HepG2 (cell line): ENCODE data around the gene ABCB4. TPM values are rescaled to one million over a fixed set of nuclear protein-coding genes. Genes with fewer than 3 reads are reported as not detected.

Experiments
- ATAC-seq: fragments of 200-7000 bp; cut with Tn5 transposase; 3 replicates; pipeline ENCODE4 v1.9.1; 2020; ENCODE audit warnings: mild to moderate bottlenecking, moderate library complexity
- BruUV-seq: library from RNA; stranded (reverse); fragments of 400-500 nt; replicated peaks from 2 replicates; lab custom pipeline; 2021; lab: Mats Ljungman, UMichigan
- CTCF ChIA-PET: fragments of 300-600 bp; formaldehyde crosslinking; extraction: SDS; loops from one replicate; lab custom pipeline; 2021; ENCODE audit warnings: low total read pairs, inconsistent platforms, low intra/inter-chr PET ratio; lab: Yijun Ruan, JAX
- POLR2A ChIA-PET: fragments of 350-600 bp; sonication (Branson Sonifier 250); formaldehyde crosslinking; loops from one replicate; lab custom pipeline; 2020; ENCODE audit warnings: antibody characterized with exemption, inconsistent platforms; lab: Yijun Ruan, JAX
- DNase-seq: peaks from one replicate; pipeline ENCODE4 v3.0.0-alpha.2; 2015; ENCODE audit warnings: low spot score
- FAIRE-seq: peaks from 3 replicates; lab custom pipeline; 2011; peaks lifted over from hg19 to GRCh38; lab: Jason Lieb, UNC
- H2AFZ ChIP-seq: one replicate; pipeline ENCODE4 v1.6.1; 2011; ENCODE audit warnings: low read length, inconsistent platforms
- H3K27ac ChIP-seq: fragments of 300-600 bp; 3 replicates; pipeline ENCODE4 v1.8.0; 2011; ENCODE audit warnings: mixed run types, mild to moderate bottlenecking, mixed read lengths, low read length, inconsistent platforms; ENCODE audit not compliant: insufficient read depth; ENCODE audit errors: extremely low read length
- H3K27me3 ChIP-seq, 2 experiments: fragments of 200-600 bp in 1 of 2; 2 replicates in 1 of 2; 3 replicates in 1 of 2; pipeline versions ENCODE4 v1.6.0 to v1.8.0; 2011; ENCODE audit warnings: low read length in 2 of 2, mild to moderate bottlenecking in 2 of 2, moderate library complexity in 2 of 2, inconsistent platforms in 1 of 2; ENCODE audit not compliant: insufficient read depth in 2 of 2, control insufficient read depth in 1 of 2
- H3K36me3 ChIP-seq, 2 experiments: fragments of 200-600 bp in 1 of 2; replicated peaks in 1 of 2; 2 replicates in 1 of 2; 3 replicates in 1 of 2; pipeline versions ENCODE4 v1.5.1 to v1.8.0; 2011; ENCODE audit warnings: low read length in 2 of 2, inconsistent platforms in 1 of 2; ENCODE audit not compliant: insufficient read depth in 2 of 2, control insufficient read depth in 1 of 2
- H3K4me1 ChIP-seq: 2 replicates; pipeline ENCODE4 v1.5.1; 2012; ENCODE audit warnings: low read length, inconsistent platforms; ENCODE audit not compliant: insufficient read depth
- H3K4me2 ChIP-seq: 2 replicates; pipeline ENCODE4 v1.6.0; 2011; ENCODE audit warnings: low read depth, low read length, inconsistent platforms
- H3K4me3 ChIP-seq, 3 experiments: fragments of 200-600 bp in 1 of 3; sonication (generic), shearing (Covaris generic) in 1 of 3; replicated peaks in 1 of 3; 2 replicates each; pipeline ENCODE4 v1.5.1; 2011 to 2016; ENCODE audit warnings: low read length in 3 of 3, inconsistent platforms in 2 of 3, low read depth in 2 of 3, mild to moderate bottlenecking in 2 of 3, control low read depth in 1 of 3, mixed read lengths in 1 of 3; ENCODE audit not compliant: insufficient read depth in 1 of 3
- H3K79me2 ChIP-seq: one replicate; pipeline ENCODE4 v1.6.1; 2011; ENCODE audit warnings: low read length, inconsistent platforms; ENCODE audit not compliant: insufficient read depth
- H3K9ac ChIP-seq: 2 replicates; pipeline ENCODE4 v1.6.0; 2011; ENCODE audit warnings: mild to moderate bottlenecking, low read depth, low read length, inconsistent platforms; ENCODE audit not compliant: insufficient read depth
- H3K9me3 ChIP-seq: 2 replicates; pipeline ENCODE4 v1.5.1; 2012; ENCODE audit warnings: mild to moderate bottlenecking, low read length
- H4K20me1 ChIP-seq: 2 replicates; pipeline ENCODE4 v1.6.0; 2011; ENCODE audit warnings: inconsistent platforms, mild to moderate bottlenecking, low read length, moderate library complexity; ENCODE audit not compliant: insufficient read depth
- MAFK ChIP-seq, 2 experiments: IDR thresholded peaks in 1 of 2; conservative IDR thresholded peaks in 1 of 2; 2 replicates each; pipeline ENCODE4 v1.6.1; 2011; ENCODE audit warnings: improper control_type of control experiment in 2 of 2, low read length in 2 of 2
- NFE2 ChIP-seq: sonication (generic); formaldehyde crosslinking; IDR thresholded peaks from 2 replicates; pipeline ENCODE4 v1.4.0; 2020; ENCODE audit warnings: missing genetic modification reagents
- NFE2L2 ChIP-seq: fragments of 150-350 bp; IDR thresholded peaks from 2 replicates; pipeline ENCODE4 v1.6.1; 2014; ENCODE audit warnings: low read length
- SNAI1 ChIP-seq: sonication (generic); formaldehyde crosslinking; IDR thresholded peaks from 2 replicates; pipeline ENCODE4 v1.5.0; 2020; ENCODE audit warnings: mild to moderate bottlenecking, missing genetic modification reagents, borderline replicate concordance
- ZBTB3 ChIP-seq: sonication (generic); formaldehyde crosslinking; IDR thresholded peaks from 2 replicates; pipeline ENCODE4 v1.4.0; 2020; ENCODE audit warnings: low read depth, mild to moderate bottlenecking, moderate library complexity, missing genetic modification reagents, borderline replicate concordance
- ZNF20 ChIP-seq: sonication (generic); formaldehyde crosslinking; IDR thresholded peaks from 2 replicates; pipeline ENCODE4 v1.4.0; 2020; ENCODE audit warnings: mild to moderate bottlenecking, moderate library complexity, missing genetic modification reagents
- ZNF263 ChIP-seq: sonication (generic); formaldehyde crosslinking; IDR thresholded peaks from 2 replicates; pipeline ENCODE4 v1.4.0; 2020; ENCODE audit warnings: missing genetic modification reagents
- ZNF367 ChIP-seq: sonication (generic); formaldehyde crosslinking; IDR thresholded peaks from 2 replicates; pipeline ENCODE4 v1.4.0; 2020; ENCODE audit warnings: missing genetic modification reagents, borderline replicate concordance
- ZNF432 ChIP-seq: sonication (generic); formaldehyde crosslinking; IDR thresholded peaks from 2 replicates; pipeline ENCODE4 v1.5.0; 2020; ENCODE audit warnings: missing genetic modification reagents, mild to moderate bottlenecking, borderline replicate concordance
- ZNF552 ChIP-seq: sonication (generic); formaldehyde crosslinking; IDR thresholded peaks from 2 replicates; pipeline ENCODE4 v1.9.0; 2022; ENCODE audit warnings: missing genetic modification reagents, mild to moderate bottlenecking, borderline replicate concordance
- ZNF839 ChIP-seq: sonication (generic); formaldehyde crosslinking; IDR thresholded peaks from 2 replicates; pipeline ENCODE4 v1.4.0; 2020; ENCODE audit warnings: missing genetic modification reagents, mild to moderate bottlenecking, borderline replicate concordance
- WGBS: methylation state at CpG from one replicate; pipeline ENCODE4 v1.1.6; 2017; ENCODE audit warnings: low lambda C conversion rate; 5-methylcytosine and 5-hydroxymethylcytosine counted together
- in situ Hi-C: cut with HindIII; loops from 2 replicates; pipeline ENCODE4 v1.10.0; 2017; ENCODE audit warnings: low pct_unique_long_range_greater_than_20kb; ENCODE audit not compliant: extremely low pct_ligation_motif_present
- intact Hi-C: fragments of 100-400 bp; cut with micrococcal nuclease; formaldehyde crosslinking; loops from one replicate; pipeline ENCODE4 v1.10.0; 2022; ENCODE audit not compliant: unreplicated experiment
- polyA plus RNA-seq, 8 experiments: library from polyadenylated mRNA; depleted of rRNA in 3 of 8; stranded (reverse) in 7 of 8; unstranded in 1 of 8; fragments of >200 nt; fragmentation: Illumina TruSeq in 4 of 8; extraction: Trizol in 4 of 8; gene quantifications; 2 replicates each; pipeline versions ENCODE4 v1.2.1 to v1.2.3, GENCODE V29; 2011 to 2016; ENCODE audit warnings: low read depth in 4 of 8, missing spikeins in 1 of 8, mixed read lengths in 1 of 8; ENCODE audit not compliant: insufficient read depth in 1 of 8
- total RNA-seq, 5 experiments: library from RNA; depleted of rRNA; stranded (reverse); fragments of >200 nt; fragmentation: Illumina TruSeq; extraction: Trizol; gene quantifications; 2 replicates each; pipeline ENCODE4 v1.2.3, GENCODE V29; 2016; ENCODE audit warnings: low read depth in 1 of 5
- TF ChIP-seq, protein P1 (sequence below): IDR thresholded peaks from 2 replicates; pipeline ENCODE4 v1.6.1; 2016
- TF ChIP-seq, protein P2 (sequence below): IDR thresholded peaks from 2 replicates; pipeline ENCODE4 v1.4.0; 2020; ENCODE audit warnings: mild to moderate bottlenecking, missing genetic modification reagents
- TF ChIP-seq, protein P3 (sequence below): IDR thresholded peaks from 2 replicates; pipeline ENCODE4 v1.6.1; 2018; ENCODE audit warnings: missing genetic modification reagents, mild to moderate bottlenecking, missing compliant biosample characterization
- TF ChIP-seq, protein P4 (sequence below): sonication (generic); formaldehyde crosslinking; IDR thresholded peaks from 2 replicates; pipeline ENCODE4 v1.8.0; 2022; ENCODE audit warnings: mild to moderate bottlenecking, missing genetic modification reagents, moderate library complexity

Gene ABCB4
- total and polyA plus RNA-seq, 2 of the 13 experiments (the other 11 are each of a cell fraction or from before 2014, with no cell fraction given), result 18.0 to 32.4 TPM

GRCh38 chr7:87370660-87371180 is 104.8 kb downstream of the ABCB4 start (continued):
- TF ChIP-seq SNAI1 (CRISPR knock-in tag) (no peak), ZNF432 (no peak), MAFK (conservative IDR thresholded peaks at IDR 0.05 in 1 of 2, IDR thresholded peaks at IDR 0.05 in 1 of 2; ENCODE audit: low read length in 2 of 2) (peak; percentile 97), NFE2 (CRISPR knock-in tag) (peak; percentile 80; the same call in 1 of the 2 replicates), NFE2L2 (peak; percentile 95), ZBTB3 (CRISPR knock-in tag) (no peak), ZNF263 (CRISPR knock-in tag) (no peak)
- TF ChIP-seq, protein P1, sequence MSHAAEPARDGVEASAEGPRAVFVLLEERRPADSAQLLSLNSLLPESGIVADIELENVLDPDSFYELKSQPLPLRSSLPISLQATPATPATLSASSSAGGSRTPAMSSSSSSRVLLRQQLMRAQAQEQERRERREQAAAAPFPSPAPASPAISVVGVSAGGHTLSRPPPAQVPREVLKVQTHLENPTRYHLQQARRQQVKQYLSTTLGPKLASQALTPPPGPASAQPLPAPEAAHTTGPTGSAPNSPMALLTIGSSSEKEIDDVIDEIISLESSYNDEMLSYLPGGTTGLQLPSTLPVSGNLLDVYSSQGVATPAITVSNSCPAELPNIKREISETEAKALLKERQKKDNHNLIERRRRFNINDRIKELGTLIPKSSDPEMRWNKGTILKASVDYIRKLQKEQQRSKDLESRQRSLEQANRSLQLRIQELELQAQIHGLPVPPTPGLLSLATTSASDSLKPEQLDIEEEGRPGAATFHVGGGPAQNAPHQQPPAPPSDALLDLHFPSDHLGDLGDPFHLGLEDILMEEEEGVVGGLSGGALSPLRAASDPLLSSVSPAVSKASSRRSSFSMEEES (CRISPR knock-in tag), result no peak

DNA sequence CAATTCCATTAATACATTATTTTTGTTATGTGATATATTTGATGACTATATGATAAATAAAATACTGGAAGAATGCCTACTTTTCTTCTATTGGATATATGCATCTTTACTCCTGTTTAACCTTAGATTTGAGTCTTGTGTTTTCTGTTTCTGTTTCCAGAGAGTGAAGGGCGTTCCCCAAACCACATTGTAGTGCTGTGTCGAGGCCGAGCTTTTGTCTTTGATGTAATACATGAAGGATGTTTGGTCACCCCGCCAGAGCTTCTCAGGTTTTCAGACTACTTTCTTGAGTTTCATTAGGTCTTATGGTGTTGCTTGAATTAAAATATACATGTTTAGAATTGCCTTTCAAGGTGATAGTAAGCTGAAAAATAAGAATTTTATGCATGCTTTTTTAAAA is 106.3 kb downstream of the ABCB4 start:
- no TSS peak for BruUV-seq
- intact Hi-C loops, result no loop called here
- TF ChIP-seq ZNF367 (CRISPR knock-in tag) (no peak), ZNF839 (CRISPR knock-in tag) (no peak), ZNF552 (no peak), ZNF20 (CRISPR knock-in tag) (no peak)
- TF ChIP-seq, protein P2, sequence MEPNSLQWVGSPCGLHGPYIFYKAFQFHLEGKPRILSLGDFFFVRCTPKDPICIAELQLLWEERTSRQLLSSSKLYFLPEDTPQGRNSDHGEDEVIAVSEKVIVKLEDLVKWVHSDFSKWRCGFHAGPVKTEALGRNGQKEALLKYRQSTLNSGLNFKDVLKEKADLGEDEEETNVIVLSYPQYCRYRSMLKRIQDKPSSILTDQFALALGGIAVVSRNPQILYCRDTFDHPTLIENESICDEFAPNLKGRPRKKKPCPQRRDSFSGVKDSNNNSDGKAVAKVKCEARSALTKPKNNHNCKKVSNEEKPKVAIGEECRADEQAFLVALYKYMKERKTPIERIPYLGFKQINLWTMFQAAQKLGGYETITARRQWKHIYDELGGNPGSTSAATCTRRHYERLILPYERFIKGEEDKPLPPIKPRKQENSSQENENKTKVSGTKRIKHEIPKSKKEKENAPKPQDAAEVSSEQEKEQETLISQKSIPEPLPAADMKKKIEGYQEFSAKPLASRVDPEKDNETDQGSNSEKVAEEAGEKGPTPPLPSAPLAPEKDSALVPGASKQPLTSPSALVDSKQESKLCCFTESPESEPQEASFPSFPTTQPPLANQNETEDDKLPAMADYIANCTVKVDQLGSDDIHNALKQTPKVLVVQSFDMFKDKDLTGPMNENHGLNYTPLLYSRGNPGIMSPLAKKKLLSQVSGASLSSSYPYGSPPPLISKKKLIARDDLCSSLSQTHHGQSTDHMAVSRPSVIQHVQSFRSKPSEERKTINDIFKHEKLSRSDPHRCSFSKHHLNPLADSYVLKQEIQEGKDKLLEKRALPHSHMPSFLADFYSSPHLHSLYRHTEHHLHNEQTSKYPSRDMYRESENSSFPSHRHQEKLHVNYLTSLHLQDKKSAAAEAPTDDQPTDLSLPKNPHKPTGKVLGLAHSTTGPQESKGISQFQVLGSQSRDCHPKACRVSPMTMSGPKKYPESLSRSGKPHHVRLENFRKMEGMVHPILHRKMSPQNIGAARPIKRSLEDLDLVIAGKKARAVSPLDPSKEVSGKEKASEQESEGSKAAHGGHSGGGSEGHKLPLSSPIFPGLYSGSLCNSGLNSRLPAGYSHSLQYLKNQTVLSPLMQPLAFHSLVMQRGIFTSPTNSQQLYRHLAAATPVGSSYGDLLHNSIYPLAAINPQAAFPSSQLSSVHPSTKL (CRISPR knock-in tag), result no peak
- TF ChIP-seq, protein P3, sequence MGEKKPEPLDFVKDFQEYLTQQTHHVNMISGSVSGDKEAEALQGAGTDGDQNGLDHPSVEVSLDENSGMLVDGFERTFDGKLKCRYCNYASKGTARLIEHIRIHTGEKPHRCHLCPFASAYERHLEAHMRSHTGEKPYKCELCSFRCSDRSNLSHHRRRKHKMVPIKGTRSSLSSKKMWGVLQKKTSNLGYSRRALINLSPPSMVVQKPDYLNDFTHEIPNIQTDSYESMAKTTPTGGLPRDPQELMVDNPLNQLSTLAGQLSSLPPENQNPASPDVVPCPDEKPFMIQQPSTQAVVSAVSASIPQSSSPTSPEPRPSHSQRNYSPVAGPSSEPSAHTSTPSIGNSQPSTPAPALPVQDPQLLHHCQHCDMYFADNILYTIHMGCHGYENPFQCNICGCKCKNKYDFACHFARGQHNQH, result no peak
- TF ChIP-seq, protein P4, sequence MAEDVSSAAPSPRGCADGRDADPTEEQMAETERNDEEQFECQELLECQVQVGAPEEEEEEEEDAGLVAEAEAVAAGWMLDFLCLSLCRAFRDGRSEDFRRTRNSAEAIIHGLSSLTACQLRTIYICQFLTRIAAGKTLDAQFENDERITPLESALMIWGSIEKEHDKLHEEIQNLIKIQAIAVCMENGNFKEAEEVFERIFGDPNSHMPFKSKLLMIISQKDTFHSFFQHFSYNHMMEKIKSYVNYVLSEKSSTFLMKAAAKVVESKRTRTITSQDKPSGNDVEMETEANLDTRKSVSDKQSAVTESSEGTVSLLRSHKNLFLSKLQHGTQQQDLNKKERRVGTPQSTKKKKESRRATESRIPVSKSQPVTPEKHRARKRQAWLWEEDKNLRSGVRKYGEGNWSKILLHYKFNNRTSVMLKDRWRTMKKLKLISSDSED (CRISPR knock-in tag), result no peak

More for the DNA sequence above, 106.3 kb downstream of the ABCB4 start:
- peaks cover 13% of the 10 kb centered on the region for H3K4me1 ChIP-seq
- peaks cover 2 to 3% of the 10 kb centered on the region in 2 experiments; a peak in 3 of 5 replicates for H3K36me3 ChIP-seq
- CTCF ChIA-PET, result no interaction called here
- H3K9me3 ChIP-seq, result no peaks in the 10 kb centered on the region
- in situ Hi-C loops, result no loop called here
- no peak overlapping the region for H3K27ac ChIP-seq
- DNase-seq (no peak), ATAC-seq (no peak), FAIRE-seq (no peak)
- no peaks in the 10 kb centered on the region for H3K27me3 ChIP-seq
- no peak overlapping the region for H3K9ac ChIP-seq
- no peak overlapping the region for H3K4me3 ChIP-seq
- H3K79me2 ChIP-seq, result no peaks in the 10 kb centered on the region
- 97% methylated on average over 4 of the region's 4 CpGs for WGBS
- H4K20me1 ChIP-seq, result no peaks in the 10 kb centered on the region
- H3K4me2 ChIP-seq, result no peak overlapping the region
- POLR2A ChIA-PET, result no interaction called here
- no peak overlapping the region for H2AFZ ChIP-seq
